T-helper 2 cell treated with Interferon-gamma antibody and Interleukin-4, amounts not matched to agents 5 μg/mL and 100 μg/mL, for 36 hours (primary cell): ENCODE measurements around the gene ZYG11A.

ENCODE experiments used
- DNase-seq: peaks from one replicate; pipeline ENCODE4 v3.0.0; 2021; ENCODE audit warnings: low spot score
- H3K27ac Mint-ChIP-seq: one replicate; pipeline ENCODE4 v1.8.0; 2021; ENCODE audit warnings: mild to moderate bottlenecking, mixed read lengths
- H3K27me3 Mint-ChIP-seq: one replicate; pipeline ENCODE4 v1.8.0; 2021; ENCODE audit warnings: low read depth, mixed read lengths
- H3K36me3 Mint-ChIP-seq: one replicate; pipeline ENCODE4 v1.8.0; 2021; ENCODE audit warnings: low read depth, mixed read lengths
- H3K4me1 Mint-ChIP-seq: one replicate; pipeline ENCODE4 v1.8.0; 2021; ENCODE audit warnings: low read depth, mixed read lengths
- H3K4me3 Mint-ChIP-seq: one replicate; pipeline ENCODE4 v1.8.0; 2022; ENCODE audit warnings: mild to moderate bottlenecking, moderate library complexity, mixed read lengths
- H3K9me3 Mint-ChIP-seq: one replicate; pipeline ENCODE4 v1.8.0; 2021; ENCODE audit warnings: mixed read lengths

ZYG11A gene

DNA sequence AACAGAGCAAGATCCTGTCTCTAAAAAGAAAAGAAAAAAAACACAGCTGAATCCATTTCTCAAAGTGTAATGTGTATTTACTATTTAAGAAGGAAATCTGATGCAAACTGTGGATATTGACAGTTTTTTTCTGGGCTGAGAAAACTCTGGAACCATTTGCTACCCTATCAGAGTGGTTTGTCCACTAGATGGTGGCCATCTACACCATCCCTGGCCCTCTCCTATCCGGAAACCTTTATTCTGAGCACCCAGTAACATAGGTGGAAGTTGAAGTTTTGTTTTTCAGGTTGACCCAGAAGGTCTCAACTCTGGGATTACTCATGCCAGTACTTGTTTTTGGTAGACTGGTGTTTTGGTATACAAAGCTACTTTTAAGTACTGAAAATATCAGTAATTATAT is 58.8 kb downstream of the ZYG11A start:
- Mint-ChIP-seq H3K27me3 (no peaks in the 10 kb centered on the region), H3K36me3 (no peaks in the 10 kb centered on the region), H3K9me3 (no peaks in the 10 kb centered on the region), H3K27ac (no peak overlapping the region), H3K4me1 (peaks cover 2% of the 10 kb centered on the region), H3K4me3 (no peak overlapping the region)
- DNase-seq, result no peak

DNA sequence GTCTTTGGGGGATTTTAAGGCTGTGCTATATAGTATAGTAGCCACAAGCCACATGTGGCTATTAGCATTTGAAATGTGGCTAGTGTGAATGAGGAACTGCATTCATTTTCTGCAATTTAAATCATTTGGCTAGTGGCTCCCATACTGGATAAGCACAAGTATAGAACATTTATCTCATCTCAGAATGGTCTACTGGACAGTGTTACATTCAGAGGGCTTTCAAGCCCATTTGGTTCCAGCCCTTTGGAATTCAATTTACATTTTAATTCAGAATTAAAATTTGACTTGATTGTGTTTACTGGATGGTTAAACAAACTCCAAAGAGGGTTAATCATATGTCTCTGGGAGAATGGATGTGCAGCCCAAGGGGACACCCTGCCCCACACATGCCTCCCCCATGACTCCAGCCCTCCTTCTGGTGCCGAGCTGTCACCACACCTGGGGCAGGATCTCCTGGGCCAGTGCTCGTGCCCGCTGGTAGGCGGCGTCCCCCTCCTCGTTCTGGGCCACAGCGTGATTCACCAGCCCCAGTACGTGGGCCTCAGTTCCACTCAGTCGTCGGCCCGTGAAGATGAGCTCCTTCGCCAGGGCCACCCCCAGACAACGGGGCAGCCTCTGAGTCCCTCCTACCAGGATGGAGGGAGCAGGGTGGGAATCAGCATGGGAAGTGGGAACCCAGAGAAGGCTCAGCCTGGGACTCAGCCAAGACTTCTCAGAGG is 61.8 kb downstream of the ZYG11A start:
- Mint-ChIP-seq H3K27me3 (no peaks in the 10 kb centered on the region), H3K36me3 (no peaks in the 10 kb centered on the region), H3K4me1 (peaks cover 2% of the 10 kb centered on the region), H3K9me3 (no peaks in the 10 kb centered on the region), H3K4me3 (no peak overlapping the region), H3K27ac (no peak overlapping the region)
- DNase-seq, result no peak

DNA sequence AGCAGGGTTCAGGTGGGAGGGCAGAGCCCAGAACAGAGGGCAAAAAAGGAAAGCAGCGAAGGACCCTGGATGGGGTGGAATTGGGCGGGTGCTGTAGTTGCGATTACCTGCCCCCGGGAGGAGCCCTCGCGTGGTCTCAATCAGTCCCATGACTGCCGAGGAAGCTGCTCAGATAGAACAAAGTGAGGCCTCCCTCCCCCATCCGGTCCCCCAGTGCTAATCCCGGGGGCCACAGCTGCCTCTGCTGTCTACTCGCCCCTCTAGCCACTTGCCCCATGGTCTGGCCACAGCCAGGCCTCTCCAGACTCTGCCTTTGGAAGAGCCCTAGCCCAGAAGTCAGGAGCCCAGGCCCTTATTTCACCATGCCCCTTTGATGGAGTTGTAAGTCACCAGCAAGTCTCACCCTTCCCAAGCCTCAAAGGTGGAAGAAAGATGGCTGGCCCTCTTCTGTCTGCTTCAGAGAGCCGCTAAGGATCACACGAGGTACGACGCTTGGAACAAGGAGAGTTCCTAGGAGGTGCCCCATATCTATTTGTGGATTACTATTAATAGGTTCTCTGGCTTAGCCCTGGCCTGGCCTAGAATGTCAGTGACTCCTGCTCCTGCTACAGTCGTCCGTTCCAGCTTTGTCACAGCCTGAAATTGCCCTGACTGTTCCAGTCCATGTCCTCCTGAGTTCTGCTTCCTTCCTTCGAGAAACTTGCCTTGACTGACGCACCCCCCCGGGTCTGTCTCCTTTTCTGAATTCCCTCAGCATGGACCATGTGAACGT is 62.6 kb downstream of the ZYG11A start:
- Mint-ChIP-seq H3K4me1 (peaks cover 2% of the 10 kb centered on the region), H3K36me3 (no peaks in the 10 kb centered on the region)

DNA sequence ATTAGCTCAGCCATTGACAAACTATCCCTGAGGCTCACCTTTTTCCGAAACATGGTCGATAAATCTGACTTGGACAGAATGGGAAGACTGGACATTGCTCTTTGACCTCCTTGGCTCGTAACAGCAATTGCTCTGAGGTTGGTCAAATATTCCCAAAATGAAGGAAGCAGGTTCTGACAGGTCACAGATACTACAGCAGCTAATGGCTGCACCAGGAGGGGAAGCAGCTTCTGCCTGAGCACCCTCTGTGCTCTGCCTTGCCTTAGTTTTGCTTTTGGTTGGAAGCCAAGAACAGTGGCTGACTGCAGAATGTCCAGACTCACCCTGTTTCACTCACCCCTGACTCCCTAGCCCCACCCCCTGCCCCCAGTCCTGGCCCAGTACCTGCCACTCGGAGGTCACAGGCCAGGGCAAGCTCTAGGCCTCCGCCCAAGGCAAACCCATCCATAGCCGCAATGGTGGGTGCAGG is 63.6 kb downstream of the ZYG11A start:
- Mint-ChIP-seq H3K27ac (no peak overlapping the region), H3K27me3 (no peaks in the 10 kb centered on the region), H3K4me1 (peaks cover 2% of the 10 kb centered on the region)

More for the DNA sequence above, 62.6 kb downstream of the ZYG11A start:
- no peak for DNase-seq
- H3K27ac Mint-ChIP-seq, result no peak overlapping the region
- no peaks in the 10 kb centered on the region for H3K9me3 Mint-ChIP-seq
- no peak overlapping the region for H3K4me3 Mint-ChIP-seq
- no peaks in the 10 kb centered on the region for H3K27me3 Mint-ChIP-seq

DNA sequence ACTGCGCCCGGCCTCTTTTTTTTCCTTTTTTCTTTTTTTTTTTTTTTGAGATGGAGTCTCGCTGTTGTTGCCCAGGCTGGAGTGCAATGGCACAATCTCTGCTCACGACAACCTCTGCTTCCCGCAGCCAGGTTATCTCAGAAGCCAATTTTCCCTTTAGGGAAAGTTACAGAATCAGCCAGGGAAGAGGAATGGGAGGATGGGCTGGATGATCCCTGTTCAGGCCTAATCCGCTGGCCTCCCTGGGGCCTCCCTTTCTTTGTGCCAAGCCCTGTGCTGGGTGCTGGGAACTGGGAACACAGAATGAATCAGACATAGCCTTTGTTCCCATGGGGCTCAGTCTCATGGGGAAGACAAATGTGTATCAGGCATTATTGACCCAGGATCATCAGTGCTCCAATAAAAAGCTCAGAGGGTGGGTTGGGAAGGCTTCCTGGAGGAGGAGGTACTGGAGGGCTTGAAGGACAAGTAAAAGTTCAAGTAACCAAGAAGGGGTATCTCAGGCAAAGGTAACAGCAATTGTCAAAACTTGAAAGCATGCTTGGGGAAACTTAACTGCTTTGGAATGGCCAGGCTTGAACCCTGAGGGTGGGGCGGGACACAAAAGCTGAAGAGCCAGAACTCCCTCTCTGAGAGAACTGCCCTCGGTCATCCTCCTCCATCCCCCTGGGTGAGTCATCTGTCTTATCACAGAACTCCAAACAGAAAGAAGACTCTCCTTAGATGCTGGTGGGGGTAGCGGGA is 64.7 kb downstream of the ZYG11A start:
- no peak overlapping the region for H3K27ac Mint-ChIP-seq
- H3K4me1 Mint-ChIP-seq, result peaks cover 2% of the 10 kb centered on the region
- H3K36me3 Mint-ChIP-seq, result no peaks in the 10 kb centered on the region
- H3K27me3 Mint-ChIP-seq, result no peaks in the 10 kb centered on the region
- no peaks in the 10 kb centered on the region for H3K9me3 Mint-ChIP-seq
- no peak for DNase-seq
- no peak overlapping the region for H3K4me3 Mint-ChIP-seq

More for the DNA sequence above, 63.6 kb downstream of the ZYG11A start:
- Mint-ChIP-seq H3K36me3 (no peaks in the 10 kb centered on the region), H3K9me3 (no peaks in the 10 kb centered on the region), H3K4me3 (no peak overlapping the region)
- DNase-seq, result no peak

DNA sequence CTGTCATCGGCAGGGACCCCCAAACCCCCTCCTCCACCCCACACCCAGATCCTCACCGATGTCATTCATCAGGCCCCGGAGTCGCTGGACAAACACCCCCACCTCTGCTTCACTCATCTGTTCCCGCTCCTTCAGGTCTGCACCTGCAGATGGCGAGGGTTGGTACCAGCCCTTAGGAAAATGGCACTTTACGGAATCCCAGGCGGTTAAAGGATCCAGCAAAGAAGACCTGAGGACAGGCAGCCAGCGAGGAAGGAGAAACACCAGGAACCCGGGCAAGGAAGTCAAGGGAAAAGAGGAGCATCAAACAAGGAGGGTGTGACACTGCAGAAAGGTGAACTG is 65.2 kb downstream of the ZYG11A start:
- H3K4me3 Mint-ChIP-seq, result no peak overlapping the region

DNA sequence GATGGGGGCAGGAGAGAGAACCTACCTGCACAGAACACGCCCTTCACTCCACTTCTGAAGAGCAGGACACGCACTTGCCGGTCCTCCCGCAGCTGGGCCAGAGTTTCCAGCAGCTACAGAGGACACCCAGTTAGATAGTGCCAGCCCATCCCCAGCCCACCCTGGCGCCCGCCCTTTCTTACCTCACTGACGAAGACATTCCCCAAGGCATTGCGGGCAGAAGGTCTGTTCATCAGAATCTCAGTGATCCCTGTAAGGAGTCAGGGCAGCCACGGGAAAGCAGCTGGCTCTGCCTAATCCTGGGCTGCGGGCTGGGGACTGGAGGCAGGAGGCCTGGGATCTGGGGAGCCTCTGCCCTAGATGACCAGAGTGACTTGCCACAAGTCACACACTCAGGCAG is 69.0 kb downstream of the ZYG11A start:
- Mint-ChIP-seq H3K4me3 (no peak overlapping the region), H3K36me3 (no peaks in the 10 kb centered on the region), H3K9me3 (no peaks in the 10 kb centered on the region), H3K4me1 (no peaks in the 10 kb centered on the region), H3K27ac (no peak overlapping the region), H3K27me3 (no peaks in the 10 kb centered on the region)
- DNase-seq, result no peak

More for the DNA sequence above, 65.2 kb downstream of the ZYG11A start:
- Mint-ChIP-seq H3K9me3 (no peaks in the 10 kb centered on the region), H3K36me3 (no peaks in the 10 kb centered on the region), H3K27me3 (no peaks in the 10 kb centered on the region), H3K4me1 (peaks cover 2% of the 10 kb centered on the region), H3K27ac (no peak overlapping the region)
- no peak for DNase-seq

DNA sequence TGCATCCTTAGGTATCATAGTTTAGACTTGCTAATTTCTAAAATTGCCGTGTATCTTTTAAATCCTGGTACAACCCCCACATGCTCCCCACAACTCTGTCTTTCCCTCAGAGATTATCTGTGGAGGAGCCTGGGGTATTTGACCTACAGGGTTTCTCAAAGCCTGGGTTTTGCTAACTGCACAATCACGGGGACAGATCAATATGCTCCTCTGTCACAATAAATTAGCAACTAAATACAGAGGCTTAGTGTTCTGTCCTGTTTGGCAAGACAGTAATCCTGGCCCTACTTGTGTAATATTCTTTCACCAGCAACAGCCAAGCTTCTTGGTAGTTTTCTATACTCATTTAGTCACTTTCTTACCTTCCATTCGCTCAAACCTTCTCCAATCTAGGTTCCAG is 70.5 kb downstream of the ZYG11A start:
- Mint-ChIP-seq H3K4me3 (no peak overlapping the region), H3K4me1 (no peaks in the 10 kb centered on the region), H3K27me3 (no peaks in the 10 kb centered on the region), H3K27ac (no peak overlapping the region), H3K36me3 (no peaks in the 10 kb centered on the region), H3K9me3 (no peaks in the 10 kb centered on the region)
- DNase-seq, result no peak

DNA sequence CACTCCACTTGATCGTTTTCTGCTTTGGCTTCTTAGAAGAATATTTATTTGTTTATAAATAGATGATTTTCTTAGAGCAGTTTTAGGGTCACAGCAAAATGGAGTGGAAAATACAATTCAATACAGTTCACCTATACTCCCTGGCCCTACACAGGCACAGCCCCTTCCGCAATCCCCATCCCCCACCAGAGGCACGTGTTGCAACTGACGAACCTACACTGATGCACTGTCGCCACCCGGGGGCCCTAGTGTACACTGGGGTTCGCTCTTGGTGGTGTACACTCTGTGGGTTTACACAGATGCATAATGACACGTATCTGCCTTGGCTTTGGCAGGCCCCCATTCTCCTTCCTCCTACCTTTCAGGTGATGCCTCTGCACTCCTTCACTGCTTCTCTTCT is 71.0 kb downstream of the ZYG11A start:
- Mint-ChIP-seq H3K36me3 (no peaks in the 10 kb centered on the region), H3K27ac (no peak overlapping the region), H3K4me3 (no peak overlapping the region), H3K27me3 (no peaks in the 10 kb centered on the region), H3K9me3 (no peaks in the 10 kb centered on the region), H3K4me1 (no peaks in the 10 kb centered on the region)
- DNase-seq, result no peak

DNA sequence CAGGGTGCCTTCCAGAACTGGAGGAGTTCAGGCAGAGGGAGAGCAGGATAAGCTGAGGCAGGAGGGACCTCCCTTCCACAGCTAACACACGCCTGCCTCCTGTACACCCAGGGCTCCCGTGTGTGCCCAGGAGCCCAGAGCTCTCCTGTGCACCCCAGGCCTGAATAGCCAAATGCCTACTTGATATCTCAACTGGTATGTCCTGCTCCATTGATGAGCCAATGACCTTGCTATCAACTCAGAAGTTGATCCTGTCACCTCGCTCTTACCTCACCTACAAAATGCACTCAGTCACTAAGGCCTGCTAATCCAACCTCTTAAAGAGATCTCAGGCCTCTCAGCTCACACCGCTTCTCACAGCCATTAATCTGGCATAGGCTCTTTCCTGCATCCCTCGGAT is 71.9 kb downstream of the ZYG11A start:
- no peak for DNase-seq
- Mint-ChIP-seq H3K36me3 (no peaks in the 10 kb centered on the region), H3K9me3 (no peaks in the 10 kb centered on the region), H3K4me3 (no peak overlapping the region), H3K27me3 (no peaks in the 10 kb centered on the region), H3K27ac (no peak overlapping the region), H3K4me1 (peaks cover 6% of the 10 kb centered on the region)

DNA sequence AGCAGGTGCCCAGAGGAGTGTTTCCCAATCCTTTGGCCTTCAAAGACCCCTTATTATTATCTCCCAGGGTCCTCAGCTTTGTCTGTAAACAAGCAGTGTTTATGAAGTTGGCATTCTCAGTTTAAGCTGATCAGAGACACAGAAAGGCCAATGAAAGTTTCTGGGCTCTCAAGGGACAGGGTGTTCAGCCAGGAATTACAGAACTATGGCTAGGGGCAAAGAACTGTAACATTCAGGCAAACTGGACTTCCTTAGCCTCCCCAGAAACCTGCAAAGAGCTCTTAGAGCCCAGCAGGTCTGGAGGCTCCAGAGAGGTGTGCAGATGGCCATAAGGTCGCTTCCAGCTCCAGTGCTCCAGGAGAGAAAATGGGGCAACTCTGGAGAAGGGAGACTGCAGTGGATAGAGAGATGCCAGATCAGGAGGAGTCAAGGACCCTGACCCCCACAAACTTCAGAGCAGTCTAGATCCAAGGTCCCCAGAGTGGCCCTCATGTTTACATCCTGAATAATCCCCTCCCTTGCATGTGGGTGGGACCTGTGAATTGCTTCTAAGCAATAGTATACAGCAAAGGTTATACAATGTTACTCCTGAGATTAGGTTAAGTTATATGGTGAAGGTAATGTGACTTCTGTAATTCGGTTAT is 72.8 kb downstream of the ZYG11A start:
- H3K9me3 Mint-ChIP-seq, result no peaks in the 10 kb centered on the region
- H3K27ac Mint-ChIP-seq, result no peak overlapping the region
- no peaks in the 10 kb centered on the region for H3K27me3 Mint-ChIP-seq
- no peaks in the 10 kb centered on the region for H3K36me3 Mint-ChIP-seq
- H3K4me3 Mint-ChIP-seq, result no peak overlapping the region
- H3K4me1 Mint-ChIP-seq, result peaks cover 14% of the 10 kb centered on the region
- no peak for DNase-seq

DNA sequence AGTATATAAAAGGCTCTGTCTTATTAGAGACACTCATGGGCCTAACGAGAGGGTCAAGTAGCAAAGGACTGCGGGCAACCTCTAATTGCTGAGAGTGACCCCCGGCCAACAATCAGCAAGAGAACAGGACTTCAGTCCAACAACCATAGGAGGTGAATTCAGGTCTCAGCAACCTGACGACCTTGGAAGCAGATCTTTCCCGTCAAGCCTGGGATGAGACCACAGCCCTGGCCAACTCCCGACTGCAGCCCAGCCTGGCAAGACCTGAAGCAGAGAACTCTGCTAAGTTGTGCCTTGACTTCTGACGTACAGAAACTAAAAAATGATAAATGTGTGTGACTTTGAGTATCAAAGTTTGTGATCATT is 73.3 kb downstream of the ZYG11A start:
- Mint-ChIP-seq H3K27ac (no peak overlapping the region), H3K9me3 (no peaks in the 10 kb centered on the region), H3K4me1 (peaks cover 17% of the 10 kb centered on the region), H3K4me3 (no peak overlapping the region), H3K27me3 (no peaks in the 10 kb centered on the region), H3K36me3 (no peaks in the 10 kb centered on the region)
- DNase-seq, result no peak

DNA sequence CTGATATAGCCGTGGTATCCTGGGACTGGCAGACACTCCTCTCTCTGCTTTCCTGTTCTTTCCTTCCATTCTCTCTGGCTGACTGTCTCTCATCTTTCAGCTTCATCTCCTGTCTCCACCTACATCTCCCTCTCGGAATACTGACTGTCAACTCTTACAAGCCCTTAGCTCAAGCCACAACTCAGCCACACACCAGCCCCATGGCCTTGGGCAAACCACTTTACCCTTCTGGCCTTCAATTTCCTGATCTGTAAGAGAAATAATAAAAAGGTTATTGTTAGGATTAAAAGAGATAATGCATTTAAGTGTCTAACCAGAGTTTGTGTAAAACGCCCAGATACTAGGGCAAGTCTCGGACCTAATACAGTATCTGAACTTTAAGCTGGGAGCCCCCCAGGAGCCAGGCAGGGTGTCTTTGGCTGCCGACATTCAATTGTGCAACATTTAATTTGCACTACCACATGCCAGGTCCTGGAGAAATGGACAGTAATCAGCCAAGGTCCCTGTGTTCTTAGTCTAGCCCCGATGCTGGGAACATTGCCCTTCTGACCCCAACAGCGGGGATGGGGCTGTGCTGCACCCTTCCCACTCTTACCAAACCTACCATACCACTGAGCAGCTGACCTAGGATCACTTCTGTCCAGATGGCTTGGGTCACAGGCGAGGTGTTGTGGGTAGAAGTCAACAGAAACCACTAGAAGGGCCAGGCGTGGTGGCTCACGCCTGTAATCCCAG is 73.8 kb downstream of the ZYG11A start:
- Mint-ChIP-seq H3K4me1 (peaks cover 17% of the 10 kb centered on the region), H3K9me3 (no peaks in the 10 kb centered on the region), H3K27ac (no peak overlapping the region), H3K36me3 (no peaks in the 10 kb centered on the region), H3K4me3 (no peak overlapping the region), H3K27me3 (no peaks in the 10 kb centered on the region)
- DNase-seq, result no peak
